IMR-90 (cell line): ENCODE results near the gene LYRM4.

Source experiments
- BHLHE40 ChIP-seq: fragments of 150-350 bp; IDR thresholded peaks from 2 replicates; pipeline ENCODE4 v1.6.1; 2016; ENCODE audit warnings: mild to moderate bottlenecking, low read depth, low read length
- CEBPB ChIP-seq: IDR thresholded peaks from 2 replicates; pipeline ENCODE4 v1.6.1; 2012; ENCODE audit warnings: low read depth, low read length, improper control_type of control experiment
- CTCF ChIP-seq: conservative IDR thresholded peaks from 2 replicates; pipeline ENCODE4 v1.5.1; 2012; ENCODE audit warnings: mild to moderate bottlenecking, low read depth, low read length, improper control_type of control experiment
- FOS ChIP-seq: fragments of 150-350 bp; IDR thresholded peaks from 2 replicates; pipeline ENCODE4 v1.6.1; 2016; ENCODE audit warnings: low read depth, low read length
- MAFK ChIP-seq: IDR thresholded peaks from 2 replicates; pipeline ENCODE4 v1.6.1; 2012; ENCODE audit warnings: low read depth, low read length, improper control_type of control experiment
- NFE2L2 ChIP-seq: fragments of 150-350 bp; IDR thresholded peaks from 2 replicates; pipeline ENCODE4 v1.6.1; 2016; ENCODE audit warnings: low read depth, mild to moderate bottlenecking, low read length
- POLR2A ChIP-seq: IDR thresholded peaks from 2 replicates; pipeline ENCODE4 v1.6.1; 2012; ENCODE audit warnings: mild to moderate bottlenecking, low read depth, low read length
- RAD21 ChIP-seq: IDR thresholded peaks from 2 replicates; pipeline ENCODE4 v1.6.1; 2012; ENCODE audit warnings: low read length, improper control_type of control experiment
- RCOR1 ChIP-seq: IDR thresholded peaks from 2 replicates; pipeline ENCODE4 v1.6.1; 2012; ENCODE audit warnings: mild to moderate bottlenecking, low read length, improper control_type of control experiment; ENCODE audit not compliant: insufficient replicate concordance

- no peak for TF ChIP-seq CTCF
- TF ChIP-seq MAFK = no peak
- no peak for TF ChIP-seq POLR2A
- no peak for TF ChIP-seq CEBPB
- TF ChIP-seq RAD21 = no peak
- TF ChIP-seq RCOR1 = no peak
- TF ChIP-seq FOS = no peak
- no peak for TF ChIP-seq BHLHE40
- TF ChIP-seq NFE2L2 = no peak
Measured at GRCh38 chr6:5164092-5164491, 96.7 kb downstream of the LYRM4 start.
